Stimulated activated CD4-positive, alpha-beta T cell treated with anti-CD3 and anti-CD28 coated beads, Interleukin-1b, Interleukin-23, amount 100 ng/mL, for 24 hours (primary cell): ENCODE data around the gene USP53.
A peak's percentile ranks its signal among the peaks of the same experiment; 100 is the strongest.
"Not testable (repeated sequence)": the region's sequence is repeated elsewhere in the genome, so short reads cannot be mapped to it uniquely, and the experiment has no call there.

Source experiments
- DNase-seq, 4 experiments: peaks; one replicate each; pipeline ENCODE4 v3.0.0-alpha.2; 2020; ENCODE audit warnings: low read depth in 4 of 4, low spot score in 1 of 4

The USP53 gene

DNA sequence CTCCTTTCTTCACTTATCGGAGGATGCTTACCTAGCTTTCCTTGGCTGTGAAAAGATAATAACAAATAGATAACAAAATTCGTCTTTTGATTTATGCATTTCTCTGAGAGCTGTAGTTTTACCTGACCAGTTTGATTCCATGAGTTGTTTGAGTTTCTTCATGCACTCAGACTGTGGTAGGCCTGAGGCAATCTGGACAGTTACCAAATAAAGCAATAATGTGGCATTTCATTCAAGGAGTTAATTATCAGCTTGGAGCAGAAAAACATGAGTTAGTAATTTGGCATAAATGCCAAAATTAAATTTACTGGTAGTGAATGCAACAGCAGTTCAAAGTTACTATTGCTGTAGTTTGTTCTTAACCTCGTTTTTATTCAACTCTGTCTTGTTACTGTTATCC is 56.0 kb downstream of the USP53 start:
- no peak for DNase-seq

DNA sequence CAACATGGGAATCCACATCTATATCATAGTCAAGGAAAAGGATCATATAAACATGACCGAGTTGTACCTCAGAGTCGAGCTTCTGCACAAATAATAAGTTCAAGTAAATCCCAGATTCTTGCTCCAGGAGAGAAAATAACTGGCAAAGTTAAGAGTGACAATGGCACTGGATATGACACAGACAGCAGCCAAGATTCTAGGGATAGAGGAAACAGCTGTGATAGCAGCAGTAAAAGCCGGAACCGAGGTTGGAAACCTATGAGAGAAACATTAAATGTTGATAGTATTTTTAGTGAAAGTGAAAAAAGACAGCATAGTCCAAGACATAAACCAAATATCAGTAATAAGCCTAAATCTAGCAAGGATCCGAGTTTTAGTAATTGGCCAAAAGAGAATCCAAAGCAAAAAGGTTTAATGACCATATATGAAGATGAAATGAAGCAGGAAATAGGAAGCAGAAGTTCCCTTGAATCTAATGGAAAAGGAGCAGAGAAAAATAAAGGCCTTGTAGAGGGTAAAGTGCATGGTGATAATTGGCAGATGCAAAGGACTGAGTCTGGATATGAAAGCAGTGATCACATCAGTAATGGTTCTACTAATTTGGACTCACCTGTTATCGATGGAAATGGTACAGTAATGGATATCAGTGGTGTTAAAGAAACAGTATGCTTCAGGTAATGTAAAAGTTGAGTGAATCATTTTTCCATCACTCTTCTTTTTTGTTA is 59.0 kb downstream of the USP53 start:
- DNase-seq = no peak

DNA sequence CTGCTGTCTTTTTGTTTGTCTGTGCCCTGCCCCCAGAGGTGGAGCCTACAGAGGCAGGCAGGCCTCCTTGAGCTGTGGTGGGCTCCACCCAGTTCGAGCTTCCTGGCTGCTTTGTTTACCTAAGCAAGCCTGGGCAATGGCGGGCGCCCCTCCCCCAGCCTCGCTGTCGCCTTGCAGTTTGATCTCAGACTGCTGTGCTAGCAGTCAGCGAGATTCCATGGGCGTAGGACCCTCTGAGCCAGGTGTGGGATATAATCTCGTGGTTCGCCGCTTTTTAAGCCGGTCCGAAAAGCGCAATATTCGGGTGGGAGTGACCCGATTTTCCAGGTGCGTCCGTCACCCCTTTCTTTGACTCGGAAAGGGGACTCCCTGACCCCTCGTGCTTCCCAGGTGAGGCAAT is 67.0 kb downstream of the USP53 start:
- not testable (repeated sequence) for DNase-seq

DNA sequence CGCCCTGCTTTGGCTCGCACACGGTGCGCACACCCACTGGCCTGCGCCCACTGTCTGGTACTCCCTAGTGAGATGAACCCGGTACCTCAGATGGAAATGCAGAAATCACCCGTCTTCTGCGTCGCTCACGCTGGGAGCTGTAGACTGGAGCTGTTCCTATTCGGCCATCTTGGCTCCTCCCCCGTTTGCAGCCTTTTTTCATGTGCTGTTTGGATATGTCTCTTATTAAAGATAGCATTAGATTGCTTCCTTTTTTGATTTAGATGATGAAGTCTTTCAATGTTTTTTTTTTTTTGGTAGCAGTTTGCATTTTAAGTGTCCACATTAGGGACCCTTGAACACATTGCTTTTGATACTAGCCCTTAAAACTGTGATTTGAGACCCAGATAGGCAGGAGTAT is 67.4 kb downstream of the USP53 start:
- DNase-seq = not testable (repeated sequence)

DNA sequence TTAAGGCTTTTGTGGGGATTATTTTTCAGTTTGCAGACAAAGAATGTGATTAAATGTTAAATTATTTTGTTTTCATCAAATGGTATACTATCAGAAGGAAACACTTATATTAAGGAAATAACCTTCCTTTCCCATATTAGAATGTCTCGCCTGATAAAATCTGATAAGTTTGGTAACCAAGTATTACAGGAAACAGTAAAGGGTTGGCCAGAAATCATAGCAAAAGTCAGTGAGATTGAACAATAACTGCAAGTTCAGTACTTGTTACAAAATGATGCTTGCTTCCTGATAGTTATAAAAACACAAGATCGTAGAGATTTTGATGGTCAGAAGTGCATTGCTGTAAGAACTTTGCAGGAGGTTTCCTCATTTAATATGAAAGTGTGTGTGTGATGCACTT is 68.9 kb downstream of the USP53 start:
- DNase-seq = no peak

- no peak for DNase-seq
Measured at GRCh38 chr4:119284876-119285780, 72.6 kb downstream of the USP53 start.

GRCh38 chr4:119286377-119287002 is 74.0 kb downstream of the USP53 start:
- peak in 1 of 4 experiments; percentile 32 for DNase-seq

DNA sequence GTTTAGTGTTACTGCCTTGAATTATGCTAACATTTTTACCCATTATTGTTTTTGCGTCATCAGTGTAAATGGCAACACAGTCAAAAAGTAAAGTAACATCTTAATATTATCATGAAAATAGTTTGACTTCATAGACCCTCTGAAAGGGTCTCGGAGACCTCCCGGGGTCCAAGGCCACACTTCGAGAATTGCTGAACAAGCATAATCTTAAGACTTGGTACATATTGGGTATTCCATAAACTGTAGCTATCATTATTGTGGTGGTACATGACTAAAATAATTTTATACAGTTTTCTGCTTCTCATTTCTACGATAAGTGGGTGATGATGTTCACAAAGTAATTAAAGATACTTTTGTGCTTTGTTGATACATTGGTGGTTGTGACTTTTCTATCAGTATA is 76.8 kb downstream of the USP53 start:
- no peak for DNase-seq

DNA sequence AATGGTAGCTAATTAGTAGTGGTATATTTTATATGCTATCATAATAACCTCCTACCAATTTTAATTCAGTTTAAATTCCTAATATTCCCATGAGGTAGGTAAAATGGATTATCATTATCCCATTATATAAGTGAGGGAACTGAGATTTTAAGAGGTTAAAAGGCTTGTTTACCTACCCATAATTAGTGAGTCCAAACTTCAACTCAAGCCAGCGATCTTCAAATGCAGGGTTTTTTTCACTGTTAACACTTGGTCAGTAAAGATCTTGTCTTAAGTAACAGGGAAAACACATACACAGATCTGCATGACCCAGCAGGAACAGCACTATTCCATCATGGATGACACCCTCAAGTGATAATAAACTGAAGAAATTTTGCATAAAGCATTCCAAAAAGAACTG is 78.1 kb downstream of the USP53 start:
- no peak for DNase-seq

DNA sequence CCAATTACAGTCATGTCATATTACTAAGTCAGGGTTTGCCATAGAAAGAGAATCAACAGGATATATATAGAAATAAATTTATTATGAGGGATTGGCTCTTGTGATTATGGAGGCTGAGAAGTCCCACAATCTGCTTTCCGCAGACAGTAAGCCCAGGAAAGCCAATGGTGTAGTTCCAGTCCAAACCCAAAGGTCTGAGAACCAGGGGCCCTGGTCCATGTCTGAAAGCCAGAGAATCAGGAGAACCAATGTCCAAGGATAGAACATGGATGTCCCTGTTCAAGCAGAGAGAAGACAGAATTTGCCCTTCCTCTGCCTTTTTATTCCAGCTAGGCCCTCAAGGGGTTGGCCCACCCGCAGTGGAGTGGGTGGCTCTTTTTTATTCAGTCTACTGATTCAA is 83.8 kb downstream of the USP53 start:
- DNase-seq = no peak

DNA sequence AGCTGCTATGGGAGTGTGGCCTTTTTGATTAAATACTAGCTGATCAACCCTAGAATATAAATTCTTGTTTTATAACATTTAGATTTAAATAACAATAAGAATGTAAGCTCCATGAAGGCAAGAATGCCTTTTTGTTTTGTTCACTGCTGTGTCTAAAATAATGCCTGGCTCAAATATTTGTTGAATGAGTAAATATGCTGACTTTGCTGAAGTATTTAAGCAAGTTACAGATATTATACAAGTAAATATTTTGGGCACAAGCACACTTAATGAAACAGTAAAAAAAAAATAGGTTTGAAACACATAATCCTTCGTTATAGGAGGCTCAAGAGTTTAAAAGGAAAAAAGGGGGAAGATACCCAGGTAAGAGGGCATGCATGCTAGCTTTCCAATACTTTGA is 85.3 kb downstream of the USP53 start:
- DNase-seq = no peak

GRCh38 chr4:119299260-119299671 is 86.8 kb downstream of the USP53 start:
- DNase-seq = no peak

DNA sequence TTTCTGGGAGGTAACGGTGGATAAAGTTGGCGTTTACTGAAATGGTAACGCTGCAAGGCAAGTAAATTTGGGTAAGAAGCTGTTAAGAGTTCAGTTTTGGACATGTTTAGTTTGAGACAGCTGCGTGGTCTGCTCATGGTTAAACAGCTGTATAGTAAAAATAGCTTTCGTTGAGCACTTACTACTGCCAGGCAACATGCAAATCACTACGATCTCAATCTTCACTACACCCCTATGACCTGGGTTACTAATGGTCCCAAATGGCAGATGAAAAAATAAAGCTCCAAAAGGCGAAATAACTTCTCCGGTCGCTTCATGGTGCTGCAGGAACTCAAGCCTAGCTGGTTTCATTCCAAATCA is 87.2 kb downstream of the USP53 start:
- no peak for DNase-seq

- peak; percentile 73 to 89 (median 82) for DNase-seq
Measured at GRCh38 chr4:119300101-119300978, 87.8 kb downstream of the USP53 start.

DNA sequence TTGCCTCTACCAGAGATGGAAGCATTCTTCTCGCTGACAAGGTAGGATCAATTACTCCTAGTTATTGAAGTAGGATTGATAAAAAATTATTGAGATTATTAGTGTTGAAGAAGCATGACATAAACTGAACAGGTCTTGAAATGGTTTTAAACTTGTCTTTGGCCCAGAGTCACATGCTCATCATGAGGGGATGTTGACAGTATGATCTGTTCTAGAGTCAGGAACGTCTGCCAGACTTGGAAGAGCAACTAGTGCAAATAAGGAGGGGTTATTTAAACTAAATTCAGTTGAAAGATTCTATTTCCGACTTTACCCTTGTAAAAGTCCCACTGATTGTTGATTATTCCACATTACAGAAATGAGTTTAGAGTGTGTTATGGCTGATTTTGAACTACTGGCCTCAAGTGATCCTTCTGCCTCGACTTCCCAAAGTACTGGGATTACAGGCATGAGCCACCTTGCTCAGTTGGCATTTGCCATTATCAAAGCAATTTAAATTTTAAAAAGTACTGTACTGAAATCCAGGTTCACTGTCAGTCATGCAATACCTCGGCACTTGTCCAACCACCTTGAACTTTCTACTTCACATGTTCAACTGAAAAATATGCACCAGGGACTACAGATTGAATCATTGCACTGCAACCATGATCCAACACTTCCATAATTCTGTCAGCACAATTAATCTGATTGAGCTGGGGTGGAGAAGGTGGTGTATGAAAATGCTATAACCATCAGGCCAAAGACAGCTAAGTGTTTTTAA is 89.7 kb downstream of the USP53 start:
- DNase-seq = no peak

- no peak for DNase-seq
Measured at GRCh38 chr4:119303587-119304305, 91.2 kb downstream of the USP53 start.

- no peak for DNase-seq
Measured at GRCh38 chr4:119304431-119304830, 91.9 kb downstream of the USP53 start.

- DNase-seq = no peak
Measured at GRCh38 chr4:119307606-119308005, 95.1 kb downstream of the USP53 start.

GRCh38 chr4:119310826-119311225 is 98.3 kb downstream of the USP53 start:
- no peak for DNase-seq

GRCh38 chr4:119313237-119313636 is 100.7 kb downstream of the USP53 start:
- no peak for DNase-seq
